OCI-LY7 (cell line): ENCODE measurements around the gene SPECC1.

Source experiments
- CTCF ChIP-seq: fragments of 200-600 bp; sonication (generic); conservative IDR thresholded peaks from 2 replicates; pipeline ENCODE4 v1.5.1; 2014; ENCODE audit warnings: mild to moderate bottlenecking, antibody characterized with exemption, low read length, moderate library complexity, mixed read lengths
- EZH2phosphoT487 ChIP-seq: fragments of 200-600 bp; sonication (generic); IDR thresholded peaks from 2 replicates; pipeline ENCODE4 v1.6.1; 2018; ENCODE audit warnings: low read depth, borderline replicate concordance, mild to moderate bottlenecking, mixed run types, antibody characterized with exemption, low read length, moderate library complexity, mixed read lengths

DNA sequence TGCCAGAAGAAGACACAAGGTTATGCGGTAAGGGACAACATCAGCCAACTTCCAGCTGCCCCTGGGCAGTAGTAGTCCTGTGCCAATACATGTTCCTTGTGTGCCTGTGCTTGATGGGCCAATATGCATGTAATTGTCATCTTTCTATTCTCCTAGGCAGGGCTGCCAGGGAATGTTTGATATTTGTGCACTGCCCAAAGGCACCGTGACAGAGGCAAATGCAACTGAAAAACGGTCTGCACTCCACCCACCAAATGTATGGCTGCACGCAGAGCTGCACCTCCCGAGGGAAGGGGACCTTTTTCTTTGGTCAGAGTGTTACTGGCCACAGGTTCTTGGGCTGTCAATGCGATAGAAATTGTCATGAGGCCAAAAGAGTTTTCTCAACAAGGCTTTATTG, 251.1 kb downstream of the SPECC1 start:
- TF ChIP-seq CTCF (no peak), EZH2phosphoT487 (no peak)
